HG03439 (cell line): ENCODE measurements around the gene CHST11.

Experiments
- ATAC-seq: cut with Tn5 transposase; IDR thresholded peaks from one replicate; pipeline ENCODE4 v1.9.1; 2021; ENCODE audit warnings: mild to moderate bottlenecking, moderate library complexity; ENCODE audit not compliant: unreplicated experiment

CHST11 gene

DNA sequence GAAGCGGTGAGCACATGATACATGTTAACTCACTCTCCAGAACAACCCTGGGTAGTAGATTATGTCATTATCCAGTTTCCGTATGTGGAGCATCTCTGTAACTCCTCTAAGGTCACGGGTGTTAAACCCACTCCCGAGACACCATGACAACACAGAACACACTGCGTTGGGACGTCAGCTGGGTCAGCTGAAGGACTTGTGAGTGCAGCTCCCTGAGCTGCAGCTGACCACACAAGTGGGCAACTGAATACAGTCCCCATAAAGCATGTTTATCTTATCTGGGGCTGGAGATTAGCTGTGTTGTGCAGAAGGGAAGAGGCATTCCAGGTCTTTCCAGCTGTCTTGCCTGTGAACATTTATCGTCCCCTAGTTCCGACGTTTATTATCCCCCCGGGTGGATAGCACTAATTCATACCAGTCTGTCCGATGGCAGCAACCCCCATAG, 211.5 kb downstream of the CHST11 start:
- no peak for ATAC-seq

DNA sequence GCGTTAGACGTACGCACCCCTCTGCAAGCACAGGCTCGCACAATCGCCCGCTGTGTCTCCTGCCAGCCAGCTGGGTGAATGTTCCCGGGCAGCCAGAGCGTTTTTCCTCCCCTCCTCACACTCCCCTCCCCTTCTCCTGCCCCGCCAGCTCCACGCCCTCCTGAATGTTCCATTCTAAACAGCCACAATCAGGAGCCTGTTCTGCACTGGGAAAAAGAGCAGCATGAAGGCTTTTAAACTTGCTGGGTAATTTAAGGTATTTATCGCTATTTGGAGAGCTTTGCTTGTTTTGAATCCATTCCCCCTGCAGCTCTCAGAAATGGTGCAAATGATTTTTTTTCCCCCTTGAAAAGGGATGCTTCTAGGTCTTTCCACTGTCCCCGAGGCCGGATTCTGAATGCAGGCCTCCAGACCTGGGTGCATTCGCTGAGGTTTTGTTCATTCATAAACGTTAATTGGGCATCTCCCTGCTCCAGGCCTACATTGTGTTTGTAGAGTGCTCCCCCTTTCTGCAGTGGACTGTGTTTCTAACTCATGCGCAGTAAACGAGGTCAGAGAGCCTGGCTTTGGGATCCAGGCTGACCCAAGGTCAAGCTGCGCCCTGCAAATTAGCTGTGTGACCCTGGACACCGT, 212.5 kb downstream of the CHST11 start:
- no peak for ATAC-seq

DNA sequence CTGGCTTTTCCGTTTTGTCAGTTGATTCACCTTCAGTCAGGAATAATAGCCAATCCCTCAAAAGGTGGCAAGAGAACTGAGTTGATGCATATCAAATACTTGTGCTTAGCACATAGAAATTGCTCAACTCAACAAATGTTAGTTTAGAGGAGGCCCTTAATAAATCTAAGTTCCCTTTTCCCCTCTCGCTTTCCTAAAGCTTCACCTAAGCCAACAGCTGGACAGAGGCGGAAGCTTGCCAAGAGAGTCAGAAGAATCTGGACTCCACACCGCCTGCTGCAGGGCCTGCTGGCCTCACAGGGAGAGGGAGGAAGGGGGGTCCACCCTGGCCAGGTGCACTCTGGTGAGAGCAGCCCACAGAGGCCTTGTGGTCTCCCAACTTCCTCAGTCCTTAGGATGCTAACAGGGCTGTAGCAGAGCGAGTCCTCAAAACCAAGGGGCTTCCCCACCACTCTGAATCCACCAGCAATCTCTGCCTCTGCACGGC, 213.1 kb downstream of the CHST11 start:
- no peak for ATAC-seq

- ATAC-seq = no peak
These were observed 214.0 kb downstream of the CHST11 start for GRCh38 chr12:104670439-104671408.

DNA sequence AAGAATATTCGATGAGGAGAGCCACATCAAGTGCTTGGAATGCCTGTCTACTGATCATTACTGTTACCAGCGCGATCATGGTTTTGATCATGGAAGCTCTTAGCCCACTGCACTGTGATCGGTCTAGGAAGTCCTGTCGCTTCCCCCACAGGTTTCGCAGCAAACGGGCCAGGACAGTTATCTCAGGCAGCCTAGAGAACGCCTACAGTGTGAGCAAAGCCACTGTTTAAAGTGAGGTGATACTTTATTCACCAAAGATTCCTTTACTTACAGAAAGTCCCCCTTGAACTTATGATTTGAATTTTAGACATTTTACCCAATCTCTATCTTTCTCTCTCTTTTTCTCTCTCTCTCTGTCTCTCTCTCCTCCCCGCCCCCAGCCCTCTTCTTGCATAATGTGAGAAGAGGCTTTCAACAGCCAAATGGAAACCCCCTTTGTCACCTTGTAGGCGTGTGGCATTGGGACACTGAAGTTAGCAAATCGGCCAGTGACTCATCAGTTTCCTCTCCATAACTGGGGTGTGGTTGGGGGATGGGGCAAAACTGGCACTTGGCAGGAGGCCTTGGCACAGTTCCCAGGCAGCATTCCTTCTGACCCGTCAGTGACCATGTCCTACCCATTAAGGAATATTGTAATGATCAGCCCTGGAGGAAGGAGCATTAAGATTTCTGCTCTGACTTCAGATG, 214.8 kb downstream of the CHST11 start:
- peak; percentile 84 for ATAC-seq

DNA sequence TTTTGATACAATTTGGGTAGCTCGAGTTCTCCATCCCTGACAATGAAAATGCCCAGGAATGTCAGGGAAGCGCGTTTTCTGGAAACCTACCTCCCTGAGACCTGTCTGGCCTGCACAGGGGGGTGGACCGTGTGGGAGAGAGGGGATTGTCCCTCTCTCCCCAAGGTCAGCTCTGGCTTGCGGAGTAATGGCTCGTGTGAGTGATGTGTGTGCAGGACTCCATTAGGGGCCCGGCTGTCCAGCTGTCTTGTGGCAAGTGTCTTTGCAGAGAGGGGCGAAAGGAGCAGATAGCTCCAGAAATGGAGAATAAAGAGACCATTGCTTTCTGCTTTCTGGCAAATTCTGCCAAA, 215.3 kb downstream of the CHST11 start:
- ATAC-seq = no peak

DNA sequence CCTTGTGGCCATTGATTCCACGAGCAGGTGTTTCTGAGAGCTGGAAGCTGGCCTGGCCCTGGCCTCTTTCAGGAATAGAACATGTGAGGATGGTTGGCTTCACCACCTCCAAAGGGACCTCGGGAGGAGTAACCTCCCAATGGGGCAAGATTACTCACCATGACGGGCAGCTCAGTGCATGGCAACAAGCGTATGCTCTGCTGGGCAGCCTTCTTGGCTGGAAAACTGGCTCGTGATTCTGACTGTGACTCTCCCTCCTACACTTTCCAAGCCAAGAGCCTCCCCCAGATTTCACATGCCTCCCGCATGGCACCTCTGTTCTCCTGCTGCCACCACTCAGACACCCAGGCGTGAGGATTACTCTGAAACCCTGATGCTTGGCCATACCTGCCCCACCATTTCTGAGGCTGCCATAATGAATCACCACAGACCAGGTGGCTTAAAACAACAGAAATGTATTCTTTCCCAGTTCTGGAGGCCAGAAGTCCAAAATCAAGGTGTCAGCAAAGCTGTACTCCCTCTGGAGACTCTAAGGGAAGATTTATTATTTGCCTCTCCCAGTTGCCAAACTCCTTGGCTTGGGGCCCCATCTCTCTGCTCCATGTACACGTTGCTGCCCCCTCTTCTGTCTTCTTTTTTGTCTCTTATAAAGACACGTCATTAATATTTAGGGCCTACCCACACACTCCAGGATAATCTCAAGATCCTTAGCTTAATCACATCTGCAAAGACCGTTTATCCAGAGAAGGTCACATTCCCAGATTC, 215.9 kb downstream of the CHST11 start:
- ATAC-seq = no peak

- no peak for ATAC-seq
These were observed 216.5 kb downstream of the CHST11 start for GRCh38 chr12:104673294-104673693.

DNA sequence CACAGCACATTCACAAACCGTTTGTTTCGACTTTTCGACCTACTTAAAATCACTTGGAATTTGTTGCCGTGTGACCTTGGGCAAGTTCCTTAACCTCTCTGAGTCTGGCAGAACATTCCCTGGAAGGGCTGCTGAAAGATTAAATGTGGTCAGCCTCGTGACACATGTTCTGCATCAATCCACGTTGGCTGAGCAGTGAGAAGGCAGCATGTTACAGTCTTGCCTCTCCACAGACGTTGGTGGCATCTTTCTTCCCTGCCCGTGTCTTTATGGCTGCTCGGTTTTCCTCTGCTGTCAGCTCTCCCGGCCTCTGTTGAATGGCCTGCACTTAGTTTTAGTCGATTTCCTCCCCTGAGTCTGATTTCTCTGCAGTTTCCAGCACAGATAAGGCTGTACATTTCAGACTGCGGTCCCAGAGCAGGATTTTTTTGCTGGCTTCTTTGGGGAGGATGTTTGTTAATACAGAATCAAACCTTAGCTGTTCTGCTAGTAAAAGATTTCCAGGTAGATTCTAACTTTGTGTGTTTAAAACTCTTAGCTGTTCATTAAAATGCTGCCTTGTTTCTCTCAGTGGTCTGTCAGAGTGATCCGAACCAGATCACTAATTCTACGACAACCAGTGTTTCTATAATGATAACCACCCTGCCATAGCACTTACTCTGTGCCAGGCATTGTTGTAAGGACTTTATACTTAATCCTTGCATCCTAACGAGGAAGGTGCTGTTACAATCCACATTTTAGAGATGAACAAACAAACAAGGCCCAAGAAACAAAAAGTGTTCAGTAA, 217.1 kb downstream of the CHST11 start:
- no peak for ATAC-seq

DNA sequence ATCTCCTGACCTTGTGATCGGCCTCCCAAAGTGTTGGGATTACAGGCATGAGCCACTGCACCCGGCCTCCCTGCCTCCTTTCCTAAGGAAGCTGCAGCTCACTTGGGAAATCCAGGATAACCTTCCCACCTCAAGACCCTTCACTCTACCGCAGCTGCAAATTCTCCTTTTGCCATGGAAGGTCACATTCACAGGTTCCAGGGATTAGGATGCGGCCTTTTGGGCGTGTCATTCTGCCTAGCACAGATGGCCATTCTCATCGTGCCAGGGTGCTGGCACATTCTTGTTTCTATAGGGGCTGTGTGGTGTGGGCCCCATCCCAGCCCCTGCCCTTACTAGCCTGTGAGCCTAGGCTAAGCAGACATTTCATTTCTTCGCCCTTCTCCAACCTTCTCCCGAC, 219.9 kb downstream of the CHST11 start:
- ATAC-seq = no peak

DNA sequence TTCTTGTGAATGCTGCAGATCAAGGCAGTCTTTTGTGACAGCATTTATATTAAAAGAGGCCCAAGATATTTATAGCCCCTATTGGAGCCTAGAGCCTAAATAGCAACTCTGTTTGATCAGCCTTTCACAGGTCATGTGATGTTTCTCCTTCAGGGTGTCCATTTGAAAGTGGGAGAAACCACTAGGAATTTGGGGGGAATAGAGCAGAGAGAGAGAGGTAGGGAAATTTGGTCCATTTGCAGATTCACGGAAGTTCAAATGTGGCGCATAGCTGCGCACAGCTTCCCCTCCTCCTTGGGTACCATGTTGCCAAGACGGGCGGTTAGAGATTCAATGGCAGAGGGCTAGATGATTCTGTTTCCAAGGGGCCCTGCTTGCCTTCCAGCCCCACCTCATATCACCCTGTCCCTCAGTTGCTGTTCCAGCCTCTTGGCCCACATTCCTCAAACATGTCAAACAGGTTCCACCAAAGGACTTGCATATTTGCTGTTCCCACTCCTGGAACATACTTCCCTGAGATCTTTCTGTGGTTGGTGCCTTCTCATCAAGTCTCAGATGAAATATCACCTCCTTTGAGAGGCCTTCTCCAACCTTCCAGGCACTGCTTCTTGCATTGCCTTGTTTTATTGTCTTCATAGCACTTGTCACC, 220.8 kb downstream of the CHST11 start:
- no peak for ATAC-seq

- ATAC-seq = no peak
These were observed 223.3 kb downstream of the CHST11 start for GRCh38 chr12:104680070-104680469.

- ATAC-seq = no peak
These were observed 223.7 kb downstream of the CHST11 start for GRCh38 chr12:104680491-104680890.

DNA sequence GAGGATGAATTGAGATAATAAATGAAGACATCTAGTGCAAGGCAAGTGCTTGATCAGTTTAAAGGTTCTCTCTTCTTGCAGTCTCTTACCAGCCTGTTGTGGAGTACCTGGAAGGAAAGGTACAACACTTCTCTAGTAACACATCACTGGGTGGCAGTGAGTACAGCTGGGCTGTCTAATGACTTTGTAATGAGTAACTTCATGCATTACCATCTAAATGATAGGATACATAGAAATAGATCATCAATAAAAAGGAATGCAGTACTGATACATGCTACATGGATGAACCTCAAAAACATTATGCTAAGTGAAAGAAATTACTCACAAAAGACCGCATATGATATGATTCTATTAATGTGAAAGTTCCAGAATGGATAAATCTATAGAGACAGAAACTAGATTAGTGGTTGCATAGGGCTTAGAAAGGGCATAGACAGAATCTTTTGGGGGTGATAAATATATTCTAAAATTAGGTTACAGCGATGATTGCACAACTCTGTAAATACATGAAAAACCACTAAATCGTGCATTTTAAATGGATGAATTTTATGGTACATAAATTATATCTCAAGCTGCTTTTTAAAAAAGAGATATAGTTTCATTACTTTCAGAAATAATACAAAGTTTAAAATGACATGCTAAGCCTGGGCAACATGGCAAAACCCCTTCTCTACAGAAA, 224.4 kb downstream of the CHST11 start:
- ATAC-seq = no peak

DNA sequence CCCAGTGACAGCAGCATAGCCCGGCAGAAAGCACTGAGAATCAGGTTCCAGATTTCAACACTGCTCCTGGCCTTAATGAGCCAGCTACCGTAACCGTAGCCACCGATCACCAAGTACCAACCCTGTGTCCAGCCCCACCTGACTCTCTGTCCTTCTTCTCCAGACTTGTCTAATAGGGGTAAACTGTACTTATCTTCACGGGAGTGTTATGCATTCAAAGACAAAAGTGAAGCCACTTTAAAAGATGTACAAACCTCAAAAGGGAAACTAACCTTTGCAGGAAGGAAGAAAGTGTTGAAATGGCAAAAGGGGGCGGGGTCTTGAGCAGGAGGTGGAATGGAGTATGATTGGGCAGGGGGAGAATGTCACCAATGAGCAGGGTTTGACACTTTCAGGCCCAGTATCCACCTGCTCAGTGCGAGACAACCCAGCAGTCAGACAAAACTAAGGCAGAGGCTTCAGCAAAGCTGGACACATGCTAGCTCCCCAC, 226.1 kb downstream of the CHST11 start:
- ATAC-seq = no peak

DNA sequence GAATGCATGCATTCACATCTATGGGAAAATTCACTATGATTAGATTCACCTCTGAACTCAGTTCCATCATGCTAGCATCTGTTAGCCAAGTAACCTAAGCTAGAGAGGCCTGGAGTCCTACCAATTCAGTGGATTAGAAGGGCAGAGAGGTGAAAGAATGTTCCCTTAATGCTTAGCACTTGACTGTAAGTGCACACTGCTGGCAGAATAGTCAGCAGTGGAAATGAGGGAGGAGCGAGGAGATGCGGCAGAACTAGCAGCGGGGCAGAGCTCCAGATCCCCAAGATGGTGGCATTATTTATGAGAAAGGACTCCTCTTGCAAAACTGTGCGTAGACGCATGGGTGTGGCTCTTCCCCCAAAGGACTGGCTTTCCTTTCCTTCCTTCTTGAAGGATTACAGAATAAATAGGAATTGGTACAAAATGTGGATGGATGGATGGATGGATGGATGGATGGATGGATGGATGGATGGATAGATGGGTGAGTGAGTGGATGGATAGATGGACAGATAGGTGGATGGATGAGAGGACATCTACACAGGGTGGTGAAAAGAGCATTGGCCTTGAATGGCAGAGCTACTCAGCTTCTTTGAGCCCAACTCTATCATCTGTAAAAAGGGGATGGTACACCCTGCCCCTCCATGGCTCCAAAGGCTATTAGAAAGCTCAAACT, 227.2 kb downstream of the CHST11 start:
- ATAC-seq = no peak

DNA sequence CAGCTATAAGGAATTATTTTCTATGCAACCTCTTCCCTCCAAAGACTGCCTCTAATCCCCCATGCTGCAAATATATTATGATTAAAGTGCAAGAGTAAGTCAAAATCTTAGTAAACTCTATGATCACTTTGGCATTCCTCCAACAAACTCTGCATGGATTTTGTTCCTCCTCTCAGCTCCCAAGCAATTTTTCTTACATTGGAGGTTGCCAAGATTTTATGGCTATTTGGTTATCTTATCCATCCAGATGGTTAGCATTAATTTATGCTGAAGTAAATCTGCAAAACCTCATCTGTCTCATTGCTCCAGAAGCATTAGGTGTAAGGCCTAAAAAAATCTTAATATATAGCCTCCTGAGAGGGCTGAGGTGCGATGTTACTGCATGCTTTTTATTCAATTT, 228.1 kb downstream of the CHST11 start:
- ATAC-seq = no peak

DNA sequence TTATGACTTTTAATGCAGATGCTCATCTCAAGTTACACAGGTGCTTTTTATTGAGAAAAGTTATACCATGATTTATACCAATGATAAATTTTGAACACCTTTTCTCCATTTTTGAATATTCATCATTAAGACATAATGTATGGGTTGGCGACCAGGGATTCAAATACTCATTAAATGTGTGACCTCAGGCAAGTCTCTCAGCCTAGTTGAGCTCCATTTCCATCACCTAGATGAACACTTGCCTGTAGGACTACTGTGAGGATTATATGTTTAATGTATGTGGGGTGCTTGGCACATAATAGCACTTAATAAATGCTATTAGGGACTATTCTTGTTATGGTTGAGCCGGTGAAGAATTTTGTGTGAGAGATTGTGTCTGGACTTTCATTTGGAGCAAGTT, 228.6 kb downstream of the CHST11 start:
- ATAC-seq = no peak
